ENCODE results near the gene RNF144B.
"Not testable (repeated sequence)": the region's sequence is repeated elsewhere in the genome, so short reads cannot be mapped to it uniquely, and the experiment has no call there.

The RNF144B gene

DNA sequence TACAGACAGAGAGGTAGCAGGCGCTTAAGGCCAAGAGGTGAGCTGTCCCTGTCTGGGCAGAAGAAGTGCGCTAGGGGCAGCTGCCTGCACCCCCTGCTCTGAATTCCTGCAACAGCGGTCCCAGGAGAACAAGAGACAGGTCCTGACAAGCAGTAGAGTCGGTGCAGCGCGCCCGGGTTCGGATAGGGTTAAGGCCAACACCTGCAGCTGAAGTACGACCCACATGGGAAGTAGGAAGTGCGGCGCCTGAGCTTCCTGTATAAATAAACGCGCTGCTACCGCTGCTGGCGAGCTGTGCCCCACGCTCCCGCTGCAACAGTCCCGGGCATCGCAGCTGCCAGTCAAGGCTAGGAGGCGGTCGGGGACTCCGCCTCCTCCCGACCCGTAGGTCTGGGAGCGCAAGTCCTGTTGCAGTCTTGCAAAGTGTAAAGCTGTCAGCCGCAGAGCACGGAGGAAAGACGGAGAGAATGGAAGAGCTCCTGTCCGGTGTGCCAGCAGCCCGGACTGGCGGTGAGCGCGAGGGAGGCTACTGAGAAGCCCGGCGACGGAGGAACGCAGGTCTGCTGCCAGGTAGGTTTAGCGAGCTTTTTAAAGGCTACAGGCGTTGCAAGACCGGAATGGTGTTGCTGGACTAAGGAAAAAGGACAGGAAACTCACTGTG, at the start of gene RNF144B:
RNF144B (plus strand) TSS at position 290 of the 661 bp plus-strand sequence. CDS start 12,185 bp downstream, outside the sequence.
- peak; percentile 25 for DNase-seq

DNA sequence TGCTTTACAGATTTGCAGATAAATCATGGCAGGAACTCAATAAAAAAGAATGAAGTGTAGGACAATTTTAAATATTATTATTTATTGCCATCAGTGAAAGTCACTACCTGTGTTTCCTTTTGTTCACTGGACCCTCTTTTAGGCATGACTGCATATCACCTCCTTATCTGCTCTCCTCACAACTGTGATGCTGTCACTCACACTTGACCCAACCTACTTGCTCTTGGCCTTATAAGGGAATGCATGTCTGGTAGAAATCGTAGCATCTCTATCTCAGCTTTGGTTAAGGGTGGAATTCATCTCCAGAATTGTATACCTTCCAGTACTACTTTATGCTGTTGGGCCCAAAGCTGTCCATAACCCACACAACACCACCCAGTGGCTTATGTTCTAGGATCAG, 47.6 kb upstream of the RNF144B start:
- no peak for DNase-seq

DNA sequence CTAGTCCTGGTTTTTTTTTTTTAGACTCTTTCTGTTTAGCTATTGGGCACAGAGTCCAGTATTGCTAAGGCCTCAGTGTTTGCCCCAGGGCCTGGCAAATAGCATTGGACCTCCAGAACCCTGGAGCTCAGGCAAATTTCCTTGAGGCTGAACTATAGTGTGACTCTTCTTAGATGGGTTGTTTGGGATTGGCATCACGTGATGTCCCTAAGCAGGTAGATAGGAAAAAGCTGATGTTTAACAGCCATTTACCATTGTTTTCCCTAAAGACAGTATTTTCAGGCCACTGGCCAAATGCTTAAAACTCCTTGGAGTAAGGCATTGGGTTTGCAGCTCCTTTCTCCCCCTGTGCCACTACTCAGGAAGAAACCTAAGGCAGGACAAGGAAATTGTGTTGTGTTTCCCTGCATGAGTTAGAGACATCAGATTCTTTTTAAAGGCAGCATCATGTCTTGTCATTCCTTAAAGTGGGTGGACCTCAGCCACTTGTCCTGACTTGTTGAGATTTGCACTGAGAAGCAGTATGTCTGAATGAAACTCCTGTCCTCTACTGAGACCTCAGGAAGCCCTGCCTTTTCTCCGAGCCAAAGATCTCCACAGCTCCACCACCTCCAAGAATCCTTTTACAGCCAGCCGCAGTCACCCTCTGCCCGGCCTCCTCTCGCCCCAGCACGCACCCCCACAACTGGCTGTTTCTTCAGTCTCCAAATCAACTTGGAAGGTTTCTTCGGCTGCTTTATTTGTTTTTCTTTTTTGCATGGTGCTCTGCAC, 46.2 kb upstream of the RNF144B start:
- DNase-seq: no peak

DNA sequence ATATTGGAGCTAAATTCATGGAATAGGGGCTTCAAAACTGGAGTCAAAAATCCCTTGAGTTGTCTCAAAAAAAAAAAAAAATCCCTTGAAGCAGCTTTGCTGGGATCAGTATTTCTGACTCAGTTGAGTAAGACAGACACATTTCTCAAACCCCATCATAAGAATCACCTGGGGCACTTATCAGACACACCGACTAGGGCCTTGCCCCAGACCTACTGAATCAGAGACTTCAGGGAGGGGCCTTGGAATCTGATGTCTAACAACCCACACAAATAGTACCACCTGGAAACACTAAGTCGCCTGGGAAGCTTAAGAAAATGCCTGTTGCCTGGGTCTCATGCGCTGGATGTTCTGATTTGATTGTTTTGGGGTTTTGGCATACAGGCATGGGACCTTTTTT, 44.9 kb upstream of the RNF144B start:
- no peak for DNase-seq

DNA sequence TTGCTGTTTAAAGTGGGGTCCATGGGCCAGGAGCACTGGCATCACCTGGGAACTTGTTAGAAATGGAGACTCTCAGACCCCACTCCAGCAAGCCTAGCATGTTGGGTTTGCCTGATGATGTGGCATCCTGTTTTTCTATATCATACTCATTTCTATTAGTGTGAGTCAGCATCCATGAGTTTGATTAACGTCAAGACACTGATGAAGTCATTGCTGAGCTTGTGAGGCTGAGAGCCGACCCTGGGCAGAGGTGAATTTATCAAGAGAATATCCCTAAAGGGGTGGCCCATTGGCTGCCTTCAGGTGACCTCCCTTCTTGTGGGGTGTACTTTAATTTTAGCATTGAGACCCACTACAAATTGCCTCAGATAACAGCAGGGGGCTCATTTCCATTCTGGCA, 43.4 kb upstream of the RNF144B start:
- DNase-seq: no peak

DNA sequence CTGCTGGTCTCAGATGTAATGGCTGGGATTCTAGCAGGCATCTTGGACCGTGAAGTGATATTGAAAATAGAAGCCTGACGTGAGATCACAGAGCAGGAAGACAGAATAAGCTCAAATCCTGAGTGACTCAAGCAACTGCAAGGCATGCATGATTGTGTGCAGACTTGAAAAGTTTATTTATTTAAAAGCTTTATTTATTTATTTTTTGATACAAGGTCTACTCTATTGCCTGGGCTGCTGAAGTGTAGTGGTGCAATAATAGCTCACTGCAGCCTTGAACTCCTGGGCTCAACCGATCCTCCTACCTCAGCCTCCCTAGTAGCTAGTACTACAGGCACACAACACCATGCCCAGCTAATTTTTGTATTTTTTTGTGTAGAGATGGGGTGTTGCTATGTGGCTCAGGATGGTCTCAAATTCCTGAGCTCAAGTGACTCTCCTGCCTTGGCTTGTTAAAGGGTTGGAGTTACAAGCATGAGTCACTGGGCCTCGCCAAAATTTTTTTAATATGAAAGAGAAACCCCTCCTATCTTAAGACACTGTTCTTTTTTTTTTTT, 40.1 kb upstream of the RNF144B start:
- no peak for DNase-seq

DNA sequence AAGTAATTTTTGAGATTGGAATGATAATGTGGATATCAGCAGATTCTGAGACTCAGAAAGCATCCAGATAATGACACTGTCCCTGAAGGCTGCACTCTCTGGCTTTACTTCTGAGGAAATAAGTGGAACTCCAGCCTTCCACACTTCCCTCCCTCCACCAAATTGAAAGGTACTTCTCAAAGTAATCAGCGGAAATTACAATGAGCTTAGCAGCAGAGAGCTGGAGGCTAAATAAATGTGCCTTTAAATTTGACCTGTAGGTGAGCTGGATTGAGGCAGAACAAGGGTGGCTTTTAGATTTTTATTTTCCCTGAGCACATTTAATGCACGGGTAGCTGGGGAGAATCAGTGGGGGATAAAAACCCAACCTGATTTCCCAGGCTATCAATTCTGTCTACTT, 39.3 kb upstream of the RNF144B start:
- no peak for DNase-seq

DNA sequence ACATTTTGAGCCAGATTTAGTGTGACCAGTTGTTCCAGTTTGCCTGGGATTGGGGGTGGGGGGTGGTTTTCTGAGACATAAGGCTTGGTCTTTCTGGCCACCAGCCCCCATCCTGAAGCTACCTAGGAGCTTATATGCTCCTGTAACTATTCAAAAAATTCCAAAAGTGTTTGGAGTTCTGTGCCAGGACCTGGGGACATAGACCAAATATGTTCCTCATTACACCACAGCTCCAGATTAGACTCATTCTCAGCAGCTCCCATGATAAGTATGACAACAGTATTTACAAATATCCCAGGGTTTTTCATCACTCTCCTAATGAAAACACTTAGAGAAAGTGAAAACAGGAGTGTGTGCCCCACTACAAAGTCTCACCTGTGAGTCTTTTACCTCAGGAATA, 37.8 kb upstream of the RNF144B start:
- DNase-seq: no peak

DNA sequence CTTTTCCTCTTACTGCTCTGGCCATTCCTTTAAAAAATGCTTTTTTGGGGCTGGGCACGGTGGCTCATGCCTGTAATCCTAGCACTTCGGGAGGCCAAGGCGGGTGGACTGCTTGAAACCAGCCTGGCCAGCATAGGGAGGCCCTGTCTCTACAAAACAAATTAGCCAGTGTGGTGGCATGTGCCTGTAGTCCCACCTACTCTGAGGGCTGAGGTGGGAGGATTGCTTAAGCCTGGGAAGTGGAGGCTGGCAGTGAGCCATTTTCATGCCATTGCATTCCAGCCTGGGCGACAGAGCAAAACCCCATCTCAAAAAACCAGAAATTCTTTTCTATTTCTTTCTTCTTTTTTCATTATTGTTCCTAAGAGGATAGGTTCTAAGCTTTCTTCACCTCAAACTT, 36.9 kb upstream of the RNF144B start:
- no peak for DNase-seq

DNA sequence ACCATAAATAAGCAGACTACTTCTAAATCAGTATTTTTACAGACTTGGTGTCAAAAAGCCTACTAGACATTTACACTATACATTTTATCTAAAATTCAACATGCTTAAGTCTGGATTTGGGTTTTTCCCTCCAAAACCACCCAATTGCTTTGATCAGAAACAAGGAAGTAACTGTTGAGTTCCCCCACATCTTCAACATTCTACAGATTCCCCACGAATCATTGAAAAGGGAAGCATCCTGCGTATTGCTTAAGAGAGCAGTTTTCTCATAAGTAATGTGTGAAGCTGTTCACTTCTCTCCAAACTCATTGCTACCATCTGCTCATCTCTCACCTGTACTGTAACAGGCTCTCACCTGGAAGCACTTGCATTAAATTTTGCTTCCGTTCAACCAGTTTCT, 36.4 kb upstream of the RNF144B start:
- no peak for DNase-seq

DNA sequence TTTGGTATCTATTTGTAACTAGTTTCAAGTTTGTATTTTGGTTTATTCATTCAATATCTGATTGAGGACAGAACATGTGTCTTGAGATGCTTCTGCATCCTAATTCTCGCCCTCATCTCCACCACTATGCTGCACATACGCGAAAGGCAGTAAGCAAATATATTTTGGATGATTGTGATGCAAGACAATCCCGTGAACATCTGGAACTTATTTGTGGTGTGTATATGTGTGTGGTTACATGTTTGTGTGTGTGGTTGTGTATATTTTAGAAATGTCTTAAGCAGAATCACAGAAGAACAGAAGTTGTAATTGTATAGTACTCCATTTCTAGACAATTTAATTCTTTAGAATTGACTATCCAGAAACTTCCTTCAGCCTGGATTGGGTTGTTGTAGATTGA, 35.1 kb upstream of the RNF144B start:
- DNase-seq: no peak

DNA sequence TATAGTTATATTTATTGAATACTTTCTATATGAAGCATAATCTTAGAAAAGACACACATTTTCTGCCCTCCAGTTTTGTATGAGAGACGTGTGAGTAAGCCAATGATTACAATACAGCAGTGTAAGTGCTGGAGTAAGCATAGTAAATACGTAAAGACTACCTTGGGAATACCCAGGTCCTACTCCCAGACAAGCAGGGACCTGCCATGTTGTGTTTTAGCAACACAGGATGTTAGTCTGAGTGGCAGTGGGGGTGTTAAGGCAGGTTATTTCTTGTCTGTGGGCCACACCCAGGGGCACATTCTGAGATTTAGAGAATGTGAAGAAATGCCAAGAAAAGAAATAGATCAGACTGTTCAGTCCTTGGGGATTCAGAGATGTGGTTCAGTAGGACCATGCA, 34.3 kb upstream of the RNF144B start:
- no peak for DNase-seq

DNA sequence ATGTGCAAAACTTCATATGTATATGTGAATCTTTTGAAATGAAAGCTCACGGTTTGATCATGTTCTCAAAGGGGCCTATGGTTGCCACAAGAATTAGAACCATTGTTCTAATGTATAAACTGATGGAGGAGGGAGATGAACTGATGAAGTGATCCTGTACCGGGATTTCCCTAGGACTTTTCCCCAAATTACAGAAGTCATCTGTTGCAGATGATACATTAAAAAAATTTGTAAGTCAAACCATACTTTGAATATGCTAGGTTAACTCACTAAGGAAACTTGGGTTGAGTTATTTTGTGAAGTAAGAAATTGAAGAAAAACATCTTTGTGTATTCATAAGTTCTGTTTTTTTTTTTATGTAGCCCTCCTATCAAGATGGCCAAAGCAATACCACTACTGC, 33.9 kb upstream of the RNF144B start:
- DNase-seq: no peak

DNA sequence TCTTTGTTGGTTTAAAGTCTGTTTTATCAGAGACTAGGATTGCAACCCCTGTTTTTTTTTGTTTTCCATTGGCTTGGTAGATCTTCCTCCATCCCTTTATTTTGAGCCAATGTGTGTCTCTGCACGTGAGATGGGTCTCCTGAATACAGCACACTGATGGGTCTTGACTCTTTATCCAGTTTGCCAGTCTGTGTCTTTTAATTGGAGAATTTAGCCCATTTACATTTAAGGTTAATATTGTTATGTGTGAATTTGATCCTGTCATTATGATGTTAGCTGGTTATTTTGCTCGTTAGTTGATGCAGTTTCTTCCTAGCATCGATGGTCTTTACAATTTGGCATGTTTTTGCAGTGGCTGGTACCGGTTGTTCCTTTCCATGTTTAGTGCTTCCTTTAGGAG, 29.6 kb upstream of the RNF144B start:
- DNase-seq: not testable (repeated sequence)

DNA sequence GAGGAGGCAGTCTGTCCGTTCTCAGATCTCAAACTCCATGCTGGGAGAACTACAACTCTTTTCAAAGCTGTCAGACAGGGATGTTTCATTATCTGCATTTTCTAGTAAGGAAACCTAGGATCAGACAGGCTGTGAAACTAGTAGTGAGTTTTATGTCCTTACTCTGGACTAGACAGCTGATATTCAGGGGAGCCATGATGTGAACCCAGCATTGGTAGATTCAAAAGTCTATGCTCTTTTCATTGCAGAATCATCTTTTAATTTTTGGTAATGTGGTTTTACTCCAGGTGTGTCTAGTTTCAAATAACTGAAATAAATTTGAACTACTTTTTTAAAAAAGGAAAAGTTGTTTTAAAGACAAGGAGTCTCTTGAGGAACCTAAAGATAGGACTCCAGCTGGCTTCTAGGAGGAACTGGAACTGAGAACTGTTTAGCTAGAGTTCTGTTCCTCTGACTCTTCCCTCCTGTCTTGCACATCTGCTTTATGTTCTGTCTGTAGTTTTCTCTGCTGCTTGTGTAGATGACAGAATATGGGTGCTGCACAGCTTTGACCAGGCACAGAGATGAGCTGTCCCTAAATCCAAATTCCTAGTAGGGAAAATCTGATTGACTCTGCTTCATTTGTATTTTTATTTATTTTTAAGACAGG, 27.8 kb upstream of the RNF144B start:
- DNase-seq: no peak

DNA sequence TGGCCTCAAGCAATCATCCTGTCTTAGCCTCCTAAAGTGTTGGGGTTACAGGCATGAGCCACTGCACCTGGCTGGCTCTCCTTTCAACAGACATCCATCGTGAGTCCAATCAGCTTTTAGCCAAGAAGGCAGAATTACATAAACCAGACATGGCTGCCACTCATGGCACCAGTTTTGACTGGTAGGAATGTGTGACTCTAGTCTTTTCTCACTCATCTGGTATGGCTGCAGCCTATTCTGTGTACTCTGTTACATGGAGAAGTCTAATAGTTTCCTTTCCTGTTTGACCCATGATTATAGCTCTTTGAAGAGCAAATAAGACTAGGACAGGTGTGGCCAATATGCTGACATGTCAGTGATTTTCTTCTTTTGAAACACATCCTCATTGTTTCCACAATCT, 27.0 kb upstream of the RNF144B start:
- no peak for DNase-seq

DNA sequence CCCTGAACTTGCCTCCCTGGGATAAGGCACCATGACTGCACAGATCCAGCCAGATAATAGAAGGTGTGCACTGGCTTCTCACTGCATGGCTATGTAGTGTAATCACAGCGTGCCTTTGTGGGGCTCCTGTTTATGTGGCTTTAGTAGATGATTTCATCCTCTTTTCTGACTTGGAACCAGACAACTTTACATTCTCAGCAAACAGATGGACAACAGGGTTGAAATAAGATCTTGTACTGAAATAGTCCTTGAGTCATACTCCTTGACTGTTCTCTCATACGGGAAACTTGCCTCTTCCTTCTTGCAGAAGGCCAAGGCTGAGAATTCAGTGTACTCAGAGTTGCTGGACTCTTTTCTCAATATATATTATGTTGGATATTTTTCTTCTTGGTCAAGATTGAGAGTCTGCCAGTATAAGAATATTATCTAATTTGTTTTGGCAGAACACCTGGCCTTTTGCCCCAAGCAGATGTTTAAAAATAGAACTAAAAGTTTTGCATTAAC, 25.0 kb upstream of the RNF144B start:
- no peak for DNase-seq

DNA sequence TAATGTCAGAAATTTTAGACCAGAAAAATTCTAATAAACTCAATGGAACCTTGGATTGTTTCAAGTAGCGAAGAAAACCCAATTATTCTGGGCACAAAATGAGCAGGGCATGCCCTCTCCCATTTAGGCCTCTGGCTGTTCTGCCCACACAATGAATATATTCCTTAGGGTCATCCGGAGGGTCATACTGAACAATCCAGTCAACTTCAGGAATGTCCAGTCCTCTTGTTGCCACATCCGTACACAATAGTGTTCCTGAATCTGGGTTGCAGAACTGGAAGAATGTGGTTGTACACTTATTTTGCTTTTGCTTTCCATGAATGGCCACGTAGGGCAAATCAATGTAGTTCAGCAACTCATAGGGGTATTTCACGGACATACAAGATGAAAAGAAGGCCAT, 23.4 kb upstream of the RNF144B start:
- no peak for DNase-seq

DNA sequence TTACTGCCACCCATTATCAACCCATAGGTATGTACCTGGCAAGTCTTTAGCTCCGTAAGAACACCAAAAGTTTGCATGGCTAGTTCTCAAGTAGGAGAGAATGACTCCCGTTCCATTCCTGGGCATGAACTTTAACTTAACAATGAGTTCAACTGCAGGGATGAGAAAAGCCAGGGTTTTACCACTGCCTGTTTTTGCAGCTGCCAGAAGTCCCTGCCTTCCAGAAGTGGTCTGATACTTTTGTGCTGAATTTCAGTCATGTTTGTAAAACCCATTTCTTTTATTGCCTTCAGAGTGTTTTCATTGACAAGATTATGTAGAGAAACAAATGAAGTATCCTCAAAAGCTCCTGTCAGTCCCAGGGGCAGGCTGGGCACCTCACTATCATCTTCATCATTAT, 22.6 kb upstream of the RNF144B start:
- not testable (repeated sequence) for DNase-seq

DNA sequence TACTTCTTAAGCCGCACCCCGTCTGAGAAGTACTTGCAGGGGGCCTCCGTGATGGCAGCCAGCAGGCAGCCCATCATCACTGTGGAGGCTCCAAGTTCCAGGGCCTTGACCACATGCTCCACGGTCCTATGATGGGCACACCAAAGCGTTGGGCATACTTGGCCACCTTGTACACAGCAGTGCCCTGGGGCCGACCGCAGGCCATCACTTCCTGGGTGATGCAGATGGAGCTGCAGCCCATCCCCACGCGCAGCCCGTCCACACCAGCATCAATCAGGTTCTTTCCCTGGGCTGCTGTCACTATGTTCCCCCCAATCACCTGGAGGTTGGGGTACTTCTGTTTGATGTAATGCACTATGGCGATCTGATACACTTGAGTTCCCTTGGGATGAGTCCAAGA, 19.8 kb upstream of the RNF144B start:
- DNase-seq: no peak

DNA sequence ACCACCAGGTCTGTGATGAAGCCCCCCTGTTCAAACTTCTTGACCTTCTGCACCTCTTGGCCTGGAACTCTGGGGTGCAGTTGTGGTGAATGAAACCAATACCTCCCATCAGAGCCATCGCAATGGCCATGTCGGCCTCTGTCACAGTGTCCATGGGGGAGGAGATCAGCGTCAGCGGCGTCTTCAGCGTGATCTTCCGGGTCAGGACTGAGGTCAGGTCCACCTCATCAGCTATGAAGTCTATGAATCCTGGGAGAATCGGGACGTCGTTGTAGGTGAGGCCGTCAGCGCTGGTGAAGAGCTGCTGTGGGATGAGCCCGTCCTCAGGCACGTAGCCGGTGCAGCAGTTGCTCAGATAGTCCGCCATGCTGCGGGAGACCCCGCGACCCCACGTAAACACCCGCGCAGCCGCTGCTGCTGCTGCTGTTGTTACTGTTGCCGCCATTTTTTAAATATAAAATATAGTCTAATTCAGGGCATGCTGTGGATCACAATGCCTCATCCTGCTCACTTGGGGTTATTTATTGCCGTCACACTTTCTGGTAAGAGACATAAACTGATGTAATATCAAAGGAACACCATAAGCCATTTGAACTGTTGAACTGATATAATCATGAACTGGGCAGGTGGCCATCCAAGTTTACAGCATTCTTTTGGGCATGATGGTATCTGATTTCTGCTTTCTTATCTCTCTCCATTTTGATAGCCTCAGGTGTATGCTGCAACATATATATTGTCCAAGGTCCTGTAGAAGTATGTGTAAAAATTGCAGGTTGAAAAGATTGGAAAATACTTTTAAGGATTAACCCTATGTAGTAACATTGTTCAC, 18.7 kb upstream of the RNF144B start:
- no peak for DNase-seq

DNA sequence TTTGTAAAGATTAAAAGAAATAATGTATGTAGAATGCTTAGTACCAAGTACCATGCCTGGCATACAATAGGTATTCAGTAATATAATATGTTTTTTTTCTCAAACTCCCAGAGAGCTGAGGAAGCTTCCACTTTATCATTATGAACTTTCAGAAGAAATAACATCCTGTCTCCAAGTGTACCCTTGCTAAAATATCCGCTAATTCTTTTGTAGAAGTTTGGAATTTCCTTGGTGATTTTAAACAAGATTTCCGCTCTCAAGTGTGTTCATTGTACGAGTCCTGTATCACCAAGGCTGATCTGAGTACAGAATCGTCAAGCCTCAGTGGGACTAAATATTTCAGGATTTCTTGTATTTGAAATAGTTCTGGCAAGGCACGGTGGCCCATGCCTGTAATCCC, 16.1 kb upstream of the RNF144B start:
- DNase-seq: no peak

DNA sequence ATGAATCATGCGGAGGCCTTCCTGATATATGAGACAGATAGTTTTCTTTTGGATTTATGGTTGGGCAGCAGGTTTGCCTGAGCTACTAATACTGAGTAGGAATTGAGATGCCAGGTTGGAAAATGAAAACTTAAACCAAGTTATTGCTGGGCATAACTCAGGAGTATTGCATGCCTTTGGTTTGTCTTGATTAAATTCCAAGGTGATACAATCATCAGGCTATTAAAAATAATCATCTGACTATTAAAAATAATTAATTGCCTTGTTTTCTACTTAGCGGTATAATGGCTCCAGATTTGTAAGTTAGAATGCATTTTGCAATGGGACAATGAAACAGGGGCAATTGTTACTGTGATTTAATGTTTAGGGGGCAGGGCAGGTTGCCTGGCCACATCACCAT, 15.5 kb upstream of the RNF144B start:
- no peak for DNase-seq

Measured in GF-D8 (cell line).